Transverse colon (tissue), 4 donors: ENCODE data around the gene TMEM52B. TPM values are rescaled to one million over a fixed set of nuclear protein-coding genes. Genes with fewer than 3 reads are reported as not detected.

Source experiments
- total RNA-seq, 4 donors: library from RNA; depleted of rRNA; stranded (reverse); fragments of >200 nt; gene quantifications; one replicate each; pipeline ENCODE4 v1.1.0, GENCODE V29; 2016

Gene TMEM52B
- total RNA-seq, 4 donors from 2014 or later, result not detected

Other genes starting within 250 kb of the TMEM52B start
- not detected for gene CLEC2A, start 246.7 kb upstream of the TMEM52B start, total RNA-seq
- gene CLEC12A, start 207.6 kb upstream of the TMEM52B start, total RNA-seq, result 1 to 10 TPM in 1 of 4 donors, under 1 TPM in 1, not detected in 2; 0.27 to 1.4 TPM
- not detected for gene CLEC1B, start 179.9 kb upstream of the TMEM52B start, total RNA-seq
- gene CLEC12B, start 168.4 kb upstream of the TMEM52B start, total RNA-seq, result not detected
- under 1 TPM in 1 of 4 donors, not detected in 3; 0.48 TPM for gene CLEC9A, start 148.3 kb upstream of the TMEM52B start, total RNA-seq
- gene CLEC1A, start 80.0 kb upstream of the TMEM52B start, total RNA-seq, result 10 to 100 TPM in 1 of 4 donors, 1 to 10 TPM in 1, under 1 TPM in 1, not detected in 1; 0.55 to 14.1 (median 3.8) TPM
- 10 to 100 TPM in 1 of 4 donors, 1 to 10 TPM in 3; 2.9 to 83.4 (median 4.6) TPM for gene CLEC7A, start 48.8 kb upstream of the TMEM52B start, total RNA-seq
- under 1 TPM in 1 of 4 donors, not detected in 3; 0.96 TPM for gene OLR1, start 6.9 kb upstream of the TMEM52B start, total RNA-seq
- gene GABARAPL1, start 33.8 kb downstream of the TMEM52B start, total RNA-seq, result 10 to 100 TPM; 33.6 to 65.3 (median 59.5) TPM
- 1 to 10 TPM in 3 of 4 donors, under 1 TPM in 1; 0.20 to 8.6 (median 2.6) TPM for gene KLRD1, start 128.8 kb downstream of the TMEM52B start, total RNA-seq
- 1 to 10 TPM in 3 of 4 donors, not detected in 1; 4.9 to 5.4 (median 5.0) TPM for gene KLRK1, start 211.0 kb downstream of the TMEM52B start, total RNA-seq
- 1 to 10 TPM in 2 of 4 donors, not detected in 2; 1.4 to 2.2 TPM for gene KLRC4, start 230.7 kb downstream of the TMEM52B start, total RNA-seq
- not detected for gene KLRC3, start 241.6 kb downstream of the TMEM52B start, total RNA-seq